Ectodermal cell (in vitro differentiated cells): ENCODE data around the gene CMKLR1.

Source experiments
- H3K27ac ChIP-seq: 2 replicates; pipeline ENCODE4 v1.7.0; 2013; ENCODE audit warnings: mild to moderate bottlenecking, low read depth, low read length; ENCODE audit not compliant: insufficient read depth, poor library complexity, severe bottlenecking
- H3K27me3 ChIP-seq: 2 replicates; pipeline ENCODE4 v1.7.0; 2013; ENCODE audit warnings: mild to moderate bottlenecking, low read length; ENCODE audit not compliant: insufficient read depth, control insufficient read depth, poor library complexity, severe bottlenecking
- H3K36me3 ChIP-seq: one replicate; pipeline ENCODE4 v1.7.0; 2013; ENCODE audit warnings: low read length; ENCODE audit not compliant: control insufficient read depth, insufficient read depth
- H3K4me1 ChIP-seq: one replicate; pipeline ENCODE4 v1.7.0; 2013; ENCODE audit warnings: low read length; ENCODE audit not compliant: control insufficient read depth, insufficient read depth
- H3K4me3 ChIP-seq: 2 replicates; pipeline ENCODE4 v1.7.0; 2013; ENCODE audit warnings: low read depth, low read length, control low read depth; ENCODE audit not compliant: insufficient read depth
- H3K9me3 ChIP-seq: 2 replicates; pipeline ENCODE4 v1.7.0; 2013; ENCODE audit warnings: mild to moderate bottlenecking, low read length, moderate library complexity; ENCODE audit not compliant: control insufficient read depth
- WGBS, 2 experiments: methylation state at CpG; one replicate each; pipeline ENCODE4 v1.1.7; 2013; ENCODE audit warnings: missing lambda C conversion rate in 2 of 2; 5-methylcytosine and 5-hydroxymethylcytosine counted together

CMKLR1 gene

DNA sequence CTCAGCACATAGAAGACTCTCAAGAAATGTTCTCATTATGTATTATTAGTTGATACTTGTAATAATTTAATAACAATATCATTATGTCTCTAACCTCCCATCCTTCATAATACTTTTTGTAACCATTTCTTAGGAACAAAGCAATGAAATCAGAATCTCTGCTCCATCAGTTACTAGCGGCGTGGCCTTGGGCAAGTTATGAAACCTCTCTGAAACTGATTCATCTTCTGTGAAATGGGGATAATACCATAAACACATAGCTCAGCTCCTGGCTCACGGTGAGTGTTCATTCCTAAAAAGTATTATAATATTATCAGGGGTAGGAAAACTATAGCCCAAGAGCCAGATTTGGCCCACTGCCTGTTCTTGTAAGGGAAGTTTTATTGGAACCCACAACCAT, 11.4 kb upstream of the CMKLR1 start:
- 97 to 100% methylated on average over 2 to 3 of the region's 3 CpGs for WGBS, 2 experiments
- Histone ChIP-seq H3K4me3 (no peak overlapping the region), H3K4me1 (no peaks in the 10 kb centered on the region), H3K27ac (no peak overlapping the region), H3K27me3 (no peaks in the 10 kb centered on the region), H3K9me3 (no peaks in the 10 kb centered on the region), H3K36me3 (no peaks in the 10 kb centered on the region)

DNA sequence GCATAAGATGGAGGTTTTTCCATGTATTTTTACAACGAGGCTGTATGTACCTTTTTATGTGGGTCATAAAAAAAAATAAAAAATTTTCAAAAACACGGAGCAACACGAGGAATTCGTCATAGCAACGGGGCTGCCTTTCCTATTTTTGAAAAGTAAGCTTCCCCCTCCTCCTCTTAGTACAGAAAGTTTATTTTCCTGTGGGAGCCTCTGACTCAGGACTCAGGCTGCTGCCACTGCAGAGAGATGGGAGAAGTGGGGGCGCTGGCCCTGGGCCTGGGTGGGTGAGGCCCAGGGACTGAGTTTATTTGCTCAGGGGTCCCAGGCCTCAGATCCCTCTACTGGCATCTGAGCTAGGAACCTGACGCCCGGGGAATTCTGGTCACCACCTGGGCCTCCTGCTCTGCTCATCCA, 10.2 kb upstream of the CMKLR1 start:
- H3K27me3 ChIP-seq, result no peaks in the 10 kb centered on the region
- WGBS, 2 experiments, result 88 to 89% methylated on average over 8 of the region's 8 CpGs
- H3K27ac ChIP-seq, result no peak overlapping the region

DNA sequence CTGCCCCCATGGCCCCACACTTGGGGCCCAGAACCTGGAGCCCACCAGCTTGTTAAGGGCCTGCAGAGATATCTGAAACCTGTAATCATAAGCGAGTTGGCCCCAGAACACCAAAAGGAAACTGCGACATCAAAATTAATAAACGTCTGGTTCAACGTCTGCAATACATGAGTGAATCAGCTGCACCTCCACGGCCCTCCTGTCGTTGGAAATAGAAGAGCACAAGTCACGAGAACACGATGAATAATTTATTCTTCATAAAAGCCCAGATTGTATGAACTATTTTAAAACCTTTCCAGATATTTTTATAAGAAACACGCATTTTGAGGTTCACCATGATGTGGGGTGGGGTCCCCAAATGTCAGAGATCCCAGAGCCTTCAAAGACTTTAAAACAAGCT, 9.7 kb upstream of the CMKLR1 start:
- 94 to 97% methylated on average over 9 of the region's 9 CpGs for WGBS, 2 experiments
- no peak overlapping the region for H3K27ac ChIP-seq

More for the DNA sequence above, 10.2 kb upstream of the CMKLR1 start:
- H3K4me1 ChIP-seq, result no peaks in the 10 kb centered on the region
- H3K36me3 ChIP-seq, result no peaks in the 10 kb centered on the region
- H3K4me3 ChIP-seq, result no peak overlapping the region
- H3K9me3 ChIP-seq, result no peaks in the 10 kb centered on the region

DNA sequence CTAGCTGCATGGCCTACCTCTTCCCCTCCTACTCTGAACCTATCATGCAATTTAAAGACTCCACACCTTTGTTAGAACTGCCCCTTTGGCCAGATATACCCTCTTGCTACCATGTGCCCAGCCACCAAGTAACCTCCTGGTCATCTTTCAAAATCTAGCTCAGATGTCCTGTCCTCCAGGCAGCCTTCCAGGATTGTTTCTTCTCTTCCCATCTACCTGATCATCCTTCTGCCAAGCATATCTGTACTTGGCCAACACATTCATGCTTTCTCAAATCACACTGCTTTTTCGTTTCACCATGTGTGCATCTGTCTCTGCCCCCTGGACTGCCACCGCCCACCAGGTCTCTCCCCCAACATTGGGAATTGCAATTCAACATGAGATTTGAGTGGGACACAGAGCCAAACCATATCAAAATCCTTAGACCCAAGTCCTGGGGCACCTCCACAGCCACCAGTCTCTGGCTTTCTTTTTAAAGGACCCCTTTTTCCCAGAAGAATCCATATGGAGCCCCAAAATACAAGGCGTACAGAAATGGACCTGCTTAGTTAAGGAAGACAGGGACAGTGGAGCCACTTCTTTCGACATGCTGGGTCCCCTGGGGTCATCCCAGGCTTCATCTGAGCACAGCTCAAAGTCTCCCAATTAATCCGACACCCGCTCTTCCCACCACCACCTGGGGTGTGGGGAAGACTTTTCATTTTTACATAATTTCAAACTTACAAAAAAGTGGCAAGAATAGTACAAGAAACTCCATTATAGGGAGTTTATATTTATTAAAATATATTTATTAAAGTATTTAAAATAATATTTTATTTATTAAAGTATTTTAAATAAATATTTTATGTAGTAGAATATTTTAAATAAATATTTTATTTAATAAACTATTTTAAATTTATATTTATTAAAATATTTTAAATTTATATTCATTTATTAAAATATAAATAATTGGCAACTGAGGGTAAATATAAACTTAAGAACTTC, 7.9 kb upstream of the CMKLR1 start:
- 92% methylated on average over 4 to 6 of the region's 6 CpGs for WGBS, 2 experiments
- no peaks in the 10 kb centered on the region for H3K4me1 ChIP-seq
- no peaks in the 10 kb centered on the region for H3K36me3 ChIP-seq
- no peaks in the 10 kb centered on the region for H3K9me3 ChIP-seq
- no peak overlapping the region for H3K27ac ChIP-seq
- no peak overlapping the region for H3K4me3 ChIP-seq
- H3K27me3 ChIP-seq, result no peaks in the 10 kb centered on the region

More for the DNA sequence above, 9.7 kb upstream of the CMKLR1 start:
- H3K36me3 ChIP-seq, result no peaks in the 10 kb centered on the region
- H3K27me3 ChIP-seq, result no peaks in the 10 kb centered on the region
- no peak overlapping the region for H3K4me3 ChIP-seq
- no peaks in the 10 kb centered on the region for H3K4me1 ChIP-seq
- H3K9me3 ChIP-seq, result no peaks in the 10 kb centered on the region

DNA sequence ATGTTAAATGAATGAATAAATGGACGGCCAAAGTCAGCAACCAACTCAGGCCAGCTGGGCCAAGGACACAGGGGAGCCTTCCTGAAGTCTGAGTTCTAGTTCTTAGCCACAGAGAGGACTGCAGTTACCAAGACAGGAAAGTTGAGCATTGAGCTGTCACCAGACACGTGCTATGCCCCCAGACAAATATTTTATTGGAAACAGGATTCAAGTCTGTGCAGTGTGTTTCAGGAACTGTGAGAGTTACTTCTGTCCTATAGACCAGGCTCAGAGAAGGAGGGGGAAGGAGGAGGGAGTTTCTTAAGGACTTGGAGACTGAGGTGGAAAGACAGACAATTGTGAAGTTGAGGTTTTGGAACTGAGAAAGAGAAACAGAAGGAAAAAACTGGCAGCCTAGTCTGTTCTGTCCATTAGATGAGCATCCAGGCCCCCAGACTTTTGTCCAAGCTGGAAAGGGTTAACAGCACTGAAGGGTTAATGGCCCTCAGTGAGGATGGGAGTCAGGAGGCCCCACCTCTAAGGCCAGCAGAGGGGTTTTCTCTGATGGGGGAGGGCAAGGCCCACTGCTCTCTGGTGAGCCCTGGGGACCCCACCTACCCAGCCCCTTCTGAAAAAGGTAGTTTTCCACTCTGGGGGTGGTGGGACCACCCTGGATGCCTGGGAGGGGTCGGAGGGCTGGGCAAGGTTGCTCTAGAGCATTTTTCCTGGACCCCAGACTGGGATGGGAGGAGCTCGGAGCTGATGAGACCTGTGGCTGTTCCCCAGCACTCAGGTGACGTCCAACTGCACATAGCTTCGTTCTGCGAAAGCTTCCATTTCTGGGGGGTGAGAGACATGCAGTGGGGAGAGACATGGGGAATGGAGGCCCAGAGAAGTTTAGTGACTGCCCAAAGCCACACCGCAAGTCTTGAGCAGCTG, 6.9 kb upstream of the CMKLR1 start:
- H3K27me3 ChIP-seq, result no peaks in the 10 kb centered on the region
- 64 to 67% methylated on average over 8 of the region's 8 CpGs for whole genome bisulfite sequencing, 2 experiments
- no peak overlapping the region for H3K27ac ChIP-seq
- no peaks in the 10 kb centered on the region for H3K9me3 ChIP-seq
- no peaks in the 10 kb centered on the region for H3K4me1 ChIP-seq
- no peak overlapping the region for H3K4me3 ChIP-seq
- no peaks in the 10 kb centered on the region for H3K36me3 ChIP-seq

DNA sequence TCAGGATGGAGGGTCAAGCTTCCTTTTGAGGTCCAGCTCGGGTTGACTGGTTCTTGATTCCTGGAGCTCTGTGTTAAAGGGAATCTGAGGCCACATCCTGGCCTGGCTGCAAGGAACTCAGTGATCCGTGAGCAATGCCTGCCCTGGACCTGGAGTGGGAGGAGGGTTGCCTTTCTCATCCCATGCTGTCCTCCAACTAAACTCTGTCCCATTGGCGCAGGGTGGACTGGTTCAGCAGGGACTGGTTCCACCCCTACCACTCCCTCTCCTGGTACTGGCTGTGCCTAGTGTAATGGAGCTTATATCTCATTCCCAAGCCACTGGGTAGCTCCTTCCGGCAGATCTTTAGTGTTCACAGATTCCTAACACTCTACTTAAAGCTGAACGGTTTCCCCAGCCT, 3.9 kb upstream of the CMKLR1 start:
- H3K4me3 ChIP-seq, result no peak overlapping the region
- H3K27ac ChIP-seq, result no peak overlapping the region
- H3K36me3 ChIP-seq, result no peaks in the 10 kb centered on the region
- no peaks in the 10 kb centered on the region for H3K27me3 ChIP-seq
- no peaks in the 10 kb centered on the region for H3K4me1 ChIP-seq
- no peaks in the 10 kb centered on the region for H3K9me3 ChIP-seq
- WGBS, 2 experiments, result 87 to 92% methylated on average over 5 of the region's 5 CpGs

DNA sequence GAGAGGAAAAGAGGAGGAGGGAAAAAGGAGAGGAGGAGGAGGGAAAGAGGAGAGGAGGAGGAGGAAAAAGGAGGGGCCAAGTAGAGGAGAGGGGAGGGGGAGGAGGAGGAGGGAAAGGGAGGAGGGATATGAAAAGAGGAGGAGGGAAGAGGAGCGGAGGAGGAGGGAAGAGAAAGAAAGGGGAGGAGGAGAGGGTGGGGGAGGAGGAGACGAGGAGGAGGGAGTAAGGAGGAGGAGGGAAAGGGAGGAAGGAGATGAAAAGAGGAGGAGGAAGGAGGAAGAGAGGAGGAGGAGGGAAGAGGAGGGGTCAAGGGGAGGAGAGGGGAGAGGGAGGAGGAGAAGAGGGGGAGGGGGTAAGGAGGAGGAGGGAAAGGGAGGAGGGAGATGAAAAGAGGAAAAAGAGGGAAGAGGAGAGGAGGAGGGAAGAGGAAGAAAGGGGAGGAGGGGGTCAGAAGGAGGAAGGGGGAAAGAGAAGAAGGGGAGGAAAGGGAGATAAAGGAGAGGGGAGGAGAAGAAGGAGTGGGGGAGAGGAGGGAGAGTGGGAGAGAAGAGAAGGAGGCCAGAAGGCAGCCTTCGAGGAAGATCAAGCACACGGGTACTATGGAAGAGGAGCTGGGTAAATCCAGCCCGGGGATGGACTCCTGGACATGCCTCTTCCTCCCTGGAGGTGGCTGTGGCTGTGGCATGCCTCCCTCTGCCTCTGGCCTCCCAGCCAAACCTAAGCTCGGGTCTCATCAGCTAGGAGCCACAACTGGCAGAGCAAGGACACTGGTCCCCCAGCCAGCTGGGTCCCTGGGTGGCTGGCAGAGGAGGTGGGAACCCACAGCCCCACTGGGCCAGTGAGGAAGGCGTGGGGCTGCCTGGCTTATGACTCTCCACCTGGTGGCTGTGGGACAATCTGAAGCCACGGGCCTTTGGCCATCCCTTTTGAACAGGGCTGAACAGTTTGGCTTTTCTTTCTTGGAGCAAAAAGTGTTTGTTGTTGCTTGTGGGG, 3.0 kb upstream of the CMKLR1 start:
- no peak overlapping the region for H3K27ac ChIP-seq
- 89 to 93% methylated on average over 8 of the region's 8 CpGs for WGBS, 2 experiments

DNA sequence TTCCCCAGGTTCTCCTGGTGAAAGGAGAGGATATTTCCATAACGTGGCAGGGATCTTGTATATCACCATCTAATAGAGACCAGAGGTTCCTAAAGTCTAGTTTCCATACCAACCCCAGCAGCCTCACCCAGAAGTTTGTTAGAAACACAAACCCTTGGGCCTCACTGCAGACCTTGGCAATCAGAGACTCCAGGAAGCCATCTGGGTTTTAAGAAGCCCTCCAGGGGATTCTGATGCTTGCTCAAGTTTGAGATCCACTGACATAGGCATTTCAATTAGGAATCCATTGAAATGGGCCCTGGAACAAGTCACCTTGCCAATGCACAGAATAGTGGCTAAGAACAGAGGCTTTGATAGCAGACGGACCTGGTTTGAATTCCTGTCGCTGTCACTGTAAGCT, 2.2 kb upstream of the CMKLR1 start:
- Histone ChIP-seq H3K36me3 (no peaks in the 10 kb centered on the region), H3K27ac (no peak overlapping the region), H3K27me3 (no peaks in the 10 kb centered on the region), H3K4me1 (no peaks in the 10 kb centered on the region), H3K4me3 (no peak overlapping the region), H3K9me3 (no peaks in the 10 kb centered on the region)
- WGBS, 2 experiments, result 77 to 80% methylated on average over 3 of the region's 3 CpGs

More for the DNA sequence above, 3.0 kb upstream of the CMKLR1 start:
- no peaks in the 10 kb centered on the region for H3K4me1 ChIP-seq
- no peak overlapping the region for H3K4me3 ChIP-seq
- H3K27me3 ChIP-seq, result no peaks in the 10 kb centered on the region
- no peaks in the 10 kb centered on the region for H3K36me3 ChIP-seq
- H3K9me3 ChIP-seq, result no peaks in the 10 kb centered on the region

DNA sequence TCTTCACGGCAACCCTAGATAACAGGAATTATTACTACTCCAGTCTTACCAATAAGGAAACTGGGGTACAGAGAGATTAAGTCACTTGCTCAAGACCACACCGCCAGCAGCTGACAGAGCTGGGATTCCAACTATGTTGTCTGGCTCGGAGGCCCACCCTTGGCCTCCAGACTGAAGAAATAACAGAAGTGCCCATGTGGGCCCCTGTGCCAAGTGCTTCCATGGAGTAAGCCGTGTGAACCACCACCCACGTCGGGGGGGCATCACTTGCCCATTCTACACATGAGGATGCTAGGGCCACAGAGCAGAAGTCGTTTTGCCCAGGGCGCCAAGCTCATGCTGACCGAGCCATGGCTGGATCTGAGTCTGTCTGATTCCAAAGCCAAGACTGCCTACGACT, 926 bp upstream of the CMKLR1 start:
- no peaks in the 10 kb centered on the region for H3K27me3 ChIP-seq
- 85 to 94% methylated on average over 10 of the region's 10 CpGs for WGBS, 2 experiments
- H3K9me3 ChIP-seq, result no peaks in the 10 kb centered on the region
- H3K4me1 ChIP-seq, result no peaks in the 10 kb centered on the region
- H3K27ac ChIP-seq, result no peak overlapping the region
- no peak overlapping the region for H3K4me3 ChIP-seq
- no peaks in the 10 kb centered on the region for H3K36me3 ChIP-seq
